HepG2 (cell line): Measurements from ENCODE around the gene AHNAK. TPM values are rescaled to one million over a fixed set of nuclear protein-coding genes. Genes with fewer than 3 reads are reported as not detected.

Experiments
- ATAC-seq: fragments of 200-7000 bp; cut with Tn5 transposase; 3 replicates; pipeline ENCODE4 v1.9.1; 2020; ENCODE audit warnings: mild to moderate bottlenecking, moderate library complexity
- BruUV-seq: library from RNA; stranded (reverse); fragments of 400-500 nt; replicated peaks from 2 replicates; lab custom pipeline; 2021; lab: Mats Ljungman, UMichigan
- CTCF ChIA-PET: fragments of 300-600 bp; formaldehyde crosslinking; extraction: SDS; loops from one replicate; lab custom pipeline; 2021; ENCODE audit warnings: low total read pairs, inconsistent platforms, low intra/inter-chr PET ratio; lab: Yijun Ruan, JAX
- POLR2A ChIA-PET: fragments of 350-600 bp; sonication (Branson Sonifier 250); formaldehyde crosslinking; loops from one replicate; lab custom pipeline; 2020; ENCODE audit warnings: antibody characterized with exemption, inconsistent platforms; lab: Yijun Ruan, JAX
- DNase-seq: peaks from one replicate; pipeline ENCODE4 v3.0.0-alpha.2; 2015; ENCODE audit warnings: low spot score
- FAIRE-seq: peaks from 3 replicates; lab custom pipeline; 2011; peaks lifted over from hg19 to GRCh38; lab: Jason Lieb, UNC
- H2AFZ ChIP-seq: one replicate; pipeline ENCODE4 v1.6.1; 2011; ENCODE audit warnings: low read length, inconsistent platforms
- H3K27ac ChIP-seq: fragments of 300-600 bp; 3 replicates; pipeline ENCODE4 v1.8.0; 2011; ENCODE audit warnings: mixed run types, mild to moderate bottlenecking, mixed read lengths, low read length, inconsistent platforms; ENCODE audit not compliant: insufficient read depth; ENCODE audit errors: extremely low read length
- H3K27me3 ChIP-seq, 2 experiments: fragments of 200-600 bp in 1 of 2; 2 replicates in 1 of 2; 3 replicates in 1 of 2; pipeline versions ENCODE4 v1.6.0 to v1.8.0; 2011; ENCODE audit warnings: low read length in 2 of 2, mild to moderate bottlenecking in 2 of 2, moderate library complexity in 2 of 2, inconsistent platforms in 1 of 2; ENCODE audit not compliant: insufficient read depth in 2 of 2, control insufficient read depth in 1 of 2
- H3K36me3 ChIP-seq, 2 experiments: fragments of 200-600 bp in 1 of 2; replicated peaks in 1 of 2; 2 replicates in 1 of 2; 3 replicates in 1 of 2; pipeline versions ENCODE4 v1.5.1 to v1.8.0; 2011; ENCODE audit warnings: low read length in 2 of 2, inconsistent platforms in 1 of 2; ENCODE audit not compliant: insufficient read depth in 2 of 2, control insufficient read depth in 1 of 2
- H3K4me1 ChIP-seq: 2 replicates; pipeline ENCODE4 v1.5.1; 2012; ENCODE audit warnings: low read length, inconsistent platforms; ENCODE audit not compliant: insufficient read depth
- H3K4me2 ChIP-seq: 2 replicates; pipeline ENCODE4 v1.6.0; 2011; ENCODE audit warnings: low read depth, low read length, inconsistent platforms
- H3K4me3 ChIP-seq, 3 experiments: fragments of 200-600 bp in 1 of 3; sonication (generic), shearing (Covaris generic) in 1 of 3; replicated peaks in 1 of 3; 2 replicates each; pipeline ENCODE4 v1.5.1; 2011 to 2016; ENCODE audit warnings: low read length in 3 of 3, inconsistent platforms in 2 of 3, low read depth in 2 of 3, mild to moderate bottlenecking in 2 of 3, control low read depth in 1 of 3, mixed read lengths in 1 of 3; ENCODE audit not compliant: insufficient read depth in 1 of 3
- H3K79me2 ChIP-seq: one replicate; pipeline ENCODE4 v1.6.1; 2011; ENCODE audit warnings: low read length, inconsistent platforms; ENCODE audit not compliant: insufficient read depth
- H3K9ac ChIP-seq: 2 replicates; pipeline ENCODE4 v1.6.0; 2011; ENCODE audit warnings: mild to moderate bottlenecking, low read depth, low read length, inconsistent platforms; ENCODE audit not compliant: insufficient read depth
- H3K9me3 ChIP-seq: 2 replicates; pipeline ENCODE4 v1.5.1; 2012; ENCODE audit warnings: mild to moderate bottlenecking, low read length
- H4K20me1 ChIP-seq: 2 replicates; pipeline ENCODE4 v1.6.0; 2011; ENCODE audit warnings: inconsistent platforms, mild to moderate bottlenecking, low read length, moderate library complexity; ENCODE audit not compliant: insufficient read depth
- BHLHE40 ChIP-seq: IDR thresholded peaks from 2 replicates; pipeline ENCODE4 v1.6.1; 2011; ENCODE audit warnings: low read length, improper control_type of control experiment
- FOXJ3 ChIP-seq: sonication (generic); formaldehyde crosslinking; IDR thresholded peaks from 2 replicates; pipeline ENCODE4 v1.4.0; 2020; ENCODE audit warnings: missing genetic modification reagents, mild to moderate bottlenecking, borderline replicate concordance
- HNF4A ChIP-seq: sonication (generic); formaldehyde crosslinking; IDR thresholded peaks from 2 replicates; pipeline ENCODE4 v1.4.0; 2020; ENCODE audit warnings: missing genetic modification reagents
- REL ChIP-seq: sonication (generic); formaldehyde crosslinking; conservative IDR thresholded peaks from 2 replicates; pipeline ENCODE4 v1.8.0; 2022; ENCODE audit warnings: mild to moderate bottlenecking, missing genetic modification reagents, moderate library complexity
- ZNF460 ChIP-seq: sonication (generic); formaldehyde crosslinking; IDR thresholded peaks from 2 replicates; pipeline ENCODE4 v1.5.1; 2020; ENCODE audit warnings: missing genetic modification reagents, mild to moderate bottlenecking, borderline replicate concordance
- ZNF496 ChIP-seq: sonication (generic); formaldehyde crosslinking; IDR thresholded peaks from 2 replicates; pipeline ENCODE4 v1.8.1; 2023; ENCODE audit warnings: mild to moderate bottlenecking, moderate library complexity, missing genetic modification reagents; ENCODE audit not compliant: insufficient replicate concordance
- WGBS: methylation state at CpG from one replicate; pipeline ENCODE4 v1.1.6; 2017; ENCODE audit warnings: low lambda C conversion rate; 5-methylcytosine and 5-hydroxymethylcytosine counted together
- in situ Hi-C: cut with HindIII; loops from 2 replicates; pipeline ENCODE4 v1.10.0; 2017; ENCODE audit warnings: low pct_unique_long_range_greater_than_20kb; ENCODE audit not compliant: extremely low pct_ligation_motif_present
- intact Hi-C: fragments of 100-400 bp; cut with micrococcal nuclease; formaldehyde crosslinking; loops from one replicate; pipeline ENCODE4 v1.10.0; 2022; ENCODE audit not compliant: unreplicated experiment
- polyA plus RNA-seq, 8 experiments: library from polyadenylated mRNA; depleted of rRNA in 3 of 8; stranded (reverse) in 7 of 8; unstranded in 1 of 8; fragments of >200 nt; fragmentation: Illumina TruSeq in 4 of 8; extraction: Trizol in 4 of 8; gene quantifications; 2 replicates each; pipeline versions ENCODE4 v1.2.1 to v1.2.3, GENCODE V29; 2011 to 2016; ENCODE audit warnings: low read depth in 4 of 8, missing spikeins in 1 of 8, mixed read lengths in 1 of 8; ENCODE audit not compliant: insufficient read depth in 1 of 8
- total RNA-seq, 5 experiments: library from RNA; depleted of rRNA; stranded (reverse); fragments of >200 nt; fragmentation: Illumina TruSeq; extraction: Trizol; gene quantifications; 2 replicates each; pipeline ENCODE4 v1.2.3, GENCODE V29; 2016; ENCODE audit warnings: low read depth in 1 of 5
- TF ChIP-seq, protein P1 (sequence below): sonication (generic); formaldehyde crosslinking; IDR thresholded peaks from 2 replicates; pipeline ENCODE4 v1.4.0; 2020; ENCODE audit warnings: missing genetic modification reagents

AHNAK gene
- total and polyA plus RNA-seq, 2 of the 13 experiments (the other 11 are each of a cell fraction or from before 2014, with no cell fraction given), result 23.4 to 25.0 TPM

GRCh38 chr11:62532096-62532495 lies 14.5 kb downstream of the AHNAK start:
- Histone ChIP-seq H3K9me3 (no peaks in the 10 kb centered on the region), H4K20me1 (peaks cover 15% of the 10 kb centered on the region; the same call in 1 of the 2 replicates), H3K4me1 (peaks cover 13% of the 10 kb centered on the region), H3K27me3 (no peaks in the 10 kb centered on the region), H3K79me2 (peaks cover 3% of the 10 kb centered on the region), H3K4me3 (no peak overlapping the region), H2AFZ (no peak overlapping the region), H3K36me3 (peaks cover 38 to 78% of the 10 kb centered on the region in 2 experiments), H3K27ac (no peak overlapping the region), H3K9ac (no peak overlapping the region), H3K4me2 (no peak overlapping the region)
- ChIA-PET POLR2A (no interaction called here), CTCF (no interaction called here)
- ATAC-seq, result no peak
- no peak for DNase-seq
- in situ Hi-C loops, result no loop called here
- peak; percentile 54; the same call in 1 of the 2 replicates for TF ChIP-seq BHLHE40
- 0 out of 2 replicates have a peak, but pooled peaks have one; percentile 16 for TF ChIP-seq HNF4A (CRISPR knock-in tag)
- TF ChIP-seq, protein P1, sequence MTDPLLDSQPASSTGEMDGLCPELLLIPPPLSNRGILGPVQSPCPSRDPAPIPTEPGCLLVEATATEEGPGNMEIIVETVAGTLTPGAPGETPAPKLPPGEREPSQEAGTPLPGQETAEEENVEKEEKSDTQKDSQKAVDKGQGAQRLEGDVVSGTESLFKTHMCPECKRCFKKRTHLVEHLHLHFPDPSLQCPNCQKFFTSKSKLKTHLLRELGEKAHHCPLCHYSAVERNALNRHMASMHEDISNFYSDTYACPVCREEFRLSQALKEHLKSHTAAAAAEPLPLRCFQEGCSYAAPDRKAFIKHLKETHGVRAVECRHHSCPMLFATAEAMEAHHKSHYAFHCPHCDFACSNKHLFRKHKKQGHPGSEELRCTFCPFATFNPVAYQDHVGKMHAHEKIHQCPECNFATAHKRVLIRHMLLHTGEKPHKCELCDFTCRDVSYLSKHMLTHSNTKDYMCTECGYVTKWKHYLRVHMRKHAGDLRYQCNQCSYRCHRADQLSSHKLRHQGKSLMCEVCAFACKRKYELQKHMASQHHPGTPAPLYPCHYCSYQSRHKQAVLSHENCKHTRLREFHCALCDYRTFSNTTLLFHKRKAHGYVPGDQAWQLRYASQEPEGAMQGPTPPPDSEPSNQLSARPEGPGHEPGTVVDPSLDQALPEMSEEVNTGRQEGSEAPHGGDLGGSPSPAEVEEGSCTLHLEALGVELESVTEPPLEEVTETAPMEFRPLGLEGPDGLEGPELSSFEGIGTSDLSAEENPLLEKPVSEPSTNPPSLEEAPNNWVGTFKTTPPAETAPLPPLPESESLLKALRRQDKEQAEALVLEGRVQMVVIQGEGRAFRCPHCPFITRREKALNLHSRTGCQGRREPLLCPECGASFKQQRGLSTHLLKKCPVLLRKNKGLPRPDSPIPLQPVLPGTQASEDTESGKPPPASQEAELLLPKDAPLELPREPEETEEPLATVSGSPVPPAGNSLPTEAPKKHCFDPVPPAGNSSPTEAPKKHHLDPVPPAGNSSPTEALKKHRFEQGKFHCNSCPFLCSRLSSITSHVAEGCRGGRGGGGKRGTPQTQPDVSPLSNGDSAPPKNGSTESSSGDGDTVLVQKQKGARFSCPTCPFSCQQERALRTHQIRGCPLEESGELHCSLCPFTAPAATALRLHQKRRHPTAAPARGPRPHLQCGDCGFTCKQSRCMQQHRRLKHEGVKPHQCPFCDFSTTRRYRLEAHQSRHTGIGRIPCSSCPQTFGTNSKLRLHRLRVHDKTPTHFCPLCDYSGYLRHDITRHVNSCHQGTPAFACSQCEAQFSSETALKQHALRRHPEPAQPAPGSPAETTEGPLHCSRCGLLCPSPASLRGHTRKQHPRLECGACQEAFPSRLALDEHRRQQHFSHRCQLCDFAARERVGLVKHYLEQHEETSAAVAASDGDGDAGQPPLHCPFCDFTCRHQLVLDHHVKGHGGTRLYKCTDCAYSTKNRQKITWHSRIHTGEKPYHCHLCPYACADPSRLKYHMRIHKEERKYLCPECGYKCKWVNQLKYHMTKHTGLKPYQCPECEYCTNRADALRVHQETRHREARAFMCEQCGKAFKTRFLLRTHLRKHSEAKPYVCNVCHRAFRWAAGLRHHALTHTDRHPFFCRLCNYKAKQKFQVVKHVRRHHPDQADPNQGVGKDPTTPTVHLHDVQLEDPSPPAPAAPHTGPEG (CRISPR knock-in tag), result no peak
- no peak for TF ChIP-seq FOXJ3 (CRISPR knock-in tag)
- TF ChIP-seq REL, result no peak
- TF ChIP-seq ZNF460 (CRISPR knock-in tag), result no peak
- no peak for TF ChIP-seq ZNF496 (CRISPR knock-in tag)
- TSS peak; percentile 8 for BruUV-seq
- intact Hi-C loops, result no loop called here
- no peak for FAIRE-seq
- 83% methylated on average over 2 of the region's 2 CpGs for WGBS
